Upper lobe of right lung (tissue), 1 donor: Measurements from ENCODE around the gene ADAM10. TPM values are rescaled to one million over a fixed set of nuclear protein-coding genes. Genes with fewer than 3 reads are reported as not detected.

ENCODE experiments used
- ATAC-seq: fragments of 200-7000 bp; cut with Tn5 transposase; one replicate; pipeline ENCODE4 v1.9.1; 2020; ENCODE audit warnings: mild to moderate bottlenecking, moderate library complexity
- DNase-seq: peaks from one replicate; pipeline ENCODE4 v3.0.0-alpha.2; 2020
- H3K27ac ChIP-seq: fragments of 200-600 bp; one replicate; pipeline ENCODE4 v1.8.0; 2022
- H3K27me3 ChIP-seq: fragments of 200-600 bp; one replicate; pipeline ENCODE4 v1.8.0; 2022; ENCODE audit warnings: mild to moderate bottlenecking
- H3K36me3 ChIP-seq: fragments of 200-600 bp; one replicate; pipeline ENCODE4 v1.8.0; 2022
- H3K4me1 ChIP-seq: fragments of 200-600 bp; one replicate; pipeline ENCODE4 v1.8.0; 2022
- H3K4me3 ChIP-seq: fragments of 200-600 bp; one replicate; pipeline ENCODE4 v1.8.0; 2022; ENCODE audit warnings: mild to moderate bottlenecking
- H3K9me3 ChIP-seq: fragments of 200-600 bp; one replicate; pipeline ENCODE4 v1.8.0; 2022
- CTCF ChIP-seq: fragments of 200-600 bp; IDR thresholded peaks from one replicate; pipeline ENCODE4 v1.8.0; 2022; ENCODE audit warnings: antibody characterized with exemption
- intact Hi-C: fragments of 100-400 bp; cut with DNase I; formaldehyde crosslinking; loops from one replicate; pipeline ENCODE4 v1.11.0; 2022
- total RNA-seq: library from RNA; stranded (reverse); fragmentation: NEBNext Ultra II Directional; extraction: Animal tissue kit (Norgen Biotek cat#: 25700); gene quantifications from one replicate; pipeline ENCODE4 v1.2.1, GENCODE V29; 2021
- donor health status: DM: no; HTN: yes; CAD: no; lungs with severe emphysema.

Gene ADAM10
- total RNA-seq, 1 donor from 2014 or later, result 139 TPM

DNA sequence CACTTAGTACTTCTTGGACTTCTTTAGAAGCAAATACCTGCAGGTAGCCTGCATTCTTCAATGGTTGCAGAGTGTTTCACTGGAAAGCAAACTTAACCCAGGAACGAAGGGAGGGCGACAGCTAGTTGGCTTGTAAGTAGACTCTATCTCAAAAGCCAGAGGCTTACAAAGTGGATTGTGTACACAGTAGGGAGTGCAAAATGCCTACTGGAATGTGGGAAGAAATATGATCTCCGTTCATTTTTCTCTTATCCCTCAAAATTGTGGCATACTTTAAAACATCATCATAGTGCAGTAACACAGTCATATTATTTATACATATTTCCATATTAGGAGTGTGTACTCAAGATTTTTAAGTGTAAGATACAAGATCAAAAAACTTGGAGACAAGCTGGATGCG lies 162.0 kb downstream of the ADAM10 start:
- TF ChIP-seq CTCF, result no peak
- no peaks in the 10 kb centered on the region for H3K27me3 ChIP-seq
- H3K4me3 ChIP-seq, result no peak overlapping the region
- no peaks in the 10 kb centered on the region for H3K36me3 ChIP-seq
- intact Hi-C loops, result no loop called here
- H3K27ac ChIP-seq, result no peak overlapping the region
- DNase-seq (no peak), ATAC-seq (no peak)
- peaks cover 4% of the 10 kb centered on the region for H3K4me1 ChIP-seq
- H3K9me3 ChIP-seq, result no peaks in the 10 kb centered on the region

- peaks cover 3% of the 10 kb centered on the region for H3K4me1 ChIP-seq
- H3K4me3 ChIP-seq, result no peak overlapping the region
- no peak for DNase-seq
- no peak overlapping the region for H3K27ac ChIP-seq
- no peak for ATAC-seq
- no peaks in the 10 kb centered on the region for H3K9me3 ChIP-seq
- H3K27me3 ChIP-seq, result no peaks in the 10 kb centered on the region
- no peaks in the 10 kb centered on the region for H3K36me3 ChIP-seq
- no peak for TF ChIP-seq CTCF
- intact Hi-C loops, result no loop called here
Observed at GRCh38 chr15:58585693-58586443, 163.6 kb downstream of the ADAM10 start.

GRCh38 chr15:58584789-58585461 lies 164.6 kb downstream of the ADAM10 start:
- no peaks in the 10 kb centered on the region for H3K4me1 ChIP-seq
- ATAC-seq (no peak), DNase-seq (no peak)
- H3K27ac ChIP-seq, result no peak overlapping the region
- intact Hi-C loops, result no loop called here
- TF ChIP-seq CTCF, result no peak
- H3K36me3 ChIP-seq, result no peaks in the 10 kb centered on the region
- H3K9me3 ChIP-seq, result no peaks in the 10 kb centered on the region
- H3K27me3 ChIP-seq, result no peaks in the 10 kb centered on the region
- no peak overlapping the region for H3K4me3 ChIP-seq

DNA sequence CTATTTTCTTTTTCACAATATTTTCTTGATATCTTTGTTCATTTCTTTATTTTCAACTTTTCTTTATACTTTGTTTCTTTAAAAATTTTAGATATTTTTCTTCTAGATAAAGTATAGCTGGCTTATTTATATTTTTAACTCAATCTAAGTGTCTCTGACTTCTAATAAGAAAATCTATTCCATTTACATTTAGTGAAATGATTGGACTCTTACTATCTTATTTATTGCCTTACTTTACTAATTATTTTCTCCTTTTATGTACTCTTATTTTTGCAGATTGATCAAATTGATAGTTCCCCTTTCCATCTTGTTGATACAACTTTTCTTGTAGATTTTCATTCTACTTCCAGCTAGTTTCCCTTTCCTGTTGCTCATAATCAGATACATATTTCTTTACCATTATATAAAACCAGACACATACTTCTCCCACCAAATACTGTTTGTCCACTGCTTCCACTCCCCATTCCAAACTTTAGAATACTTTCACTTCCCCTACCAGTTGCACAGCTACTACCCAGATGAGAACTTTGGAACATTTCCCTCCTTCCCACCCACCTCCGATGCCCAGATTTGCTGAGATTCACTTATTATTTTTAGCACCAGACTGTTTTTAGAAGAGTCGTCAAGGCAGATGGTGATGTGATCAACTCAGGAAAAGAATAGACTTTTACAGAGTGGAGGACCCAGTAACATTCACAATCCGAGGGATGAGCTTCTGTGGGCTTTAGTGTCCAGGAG lies 166.2 kb downstream of the ADAM10 start:
- no peak overlapping the region for H3K27ac ChIP-seq
- no peaks in the 10 kb centered on the region for H3K36me3 ChIP-seq
- no peak overlapping the region for H3K4me3 ChIP-seq
- no peaks in the 10 kb centered on the region for H3K4me1 ChIP-seq
- intact Hi-C loops, result no loop called here
- ATAC-seq, result peak; percentile 50
- H3K9me3 ChIP-seq, result no peaks in the 10 kb centered on the region
- H3K27me3 ChIP-seq, result no peaks in the 10 kb centered on the region
- no peak for DNase-seq
- no peak for TF ChIP-seq CTCF

DNA sequence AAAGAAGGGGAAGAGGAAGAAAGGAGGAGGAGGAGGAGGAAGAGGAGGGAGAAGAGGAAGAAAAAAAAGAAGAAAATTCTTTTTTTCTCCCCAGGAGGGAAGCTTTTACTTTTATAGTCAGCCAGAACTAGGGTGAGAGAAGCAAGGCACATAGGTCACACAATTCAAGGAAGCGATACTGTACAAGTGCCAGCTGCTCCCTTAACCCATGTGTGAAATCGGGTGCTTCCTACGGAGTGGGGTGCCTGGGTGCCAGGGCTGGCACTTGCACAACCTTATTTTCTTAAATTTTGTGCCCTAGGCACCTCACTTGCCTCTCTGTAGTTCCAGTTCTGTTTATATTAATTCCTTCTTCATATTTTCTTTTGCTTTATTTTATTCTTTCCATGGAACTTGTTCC lies 167.3 kb downstream of the ADAM10 start:
- H3K27ac ChIP-seq, result no peak overlapping the region
- H3K36me3 ChIP-seq, result no peaks in the 10 kb centered on the region
- intact Hi-C loops, result no loop called here
- DNase-seq (no peak), ATAC-seq (peak; percentile 82)
- no peak for TF ChIP-seq CTCF
- H3K4me3 ChIP-seq, result no peak overlapping the region
- no peaks in the 10 kb centered on the region for H3K27me3 ChIP-seq
- H3K9me3 ChIP-seq, result no peaks in the 10 kb centered on the region
- H3K4me1 ChIP-seq, result no peaks in the 10 kb centered on the region
